Activated T-cell treated with anti-CD3 and anti-CD28 coated beads for 1 hour (primary cell): ENCODE results near the gene KIAA0040.

Source experiments
- DNase-seq: peaks from one replicate; pipeline ENCODE4 v3.0.0-alpha.2; 2020; ENCODE audit warnings: low read depth

KIAA0040 gene

DNA sequence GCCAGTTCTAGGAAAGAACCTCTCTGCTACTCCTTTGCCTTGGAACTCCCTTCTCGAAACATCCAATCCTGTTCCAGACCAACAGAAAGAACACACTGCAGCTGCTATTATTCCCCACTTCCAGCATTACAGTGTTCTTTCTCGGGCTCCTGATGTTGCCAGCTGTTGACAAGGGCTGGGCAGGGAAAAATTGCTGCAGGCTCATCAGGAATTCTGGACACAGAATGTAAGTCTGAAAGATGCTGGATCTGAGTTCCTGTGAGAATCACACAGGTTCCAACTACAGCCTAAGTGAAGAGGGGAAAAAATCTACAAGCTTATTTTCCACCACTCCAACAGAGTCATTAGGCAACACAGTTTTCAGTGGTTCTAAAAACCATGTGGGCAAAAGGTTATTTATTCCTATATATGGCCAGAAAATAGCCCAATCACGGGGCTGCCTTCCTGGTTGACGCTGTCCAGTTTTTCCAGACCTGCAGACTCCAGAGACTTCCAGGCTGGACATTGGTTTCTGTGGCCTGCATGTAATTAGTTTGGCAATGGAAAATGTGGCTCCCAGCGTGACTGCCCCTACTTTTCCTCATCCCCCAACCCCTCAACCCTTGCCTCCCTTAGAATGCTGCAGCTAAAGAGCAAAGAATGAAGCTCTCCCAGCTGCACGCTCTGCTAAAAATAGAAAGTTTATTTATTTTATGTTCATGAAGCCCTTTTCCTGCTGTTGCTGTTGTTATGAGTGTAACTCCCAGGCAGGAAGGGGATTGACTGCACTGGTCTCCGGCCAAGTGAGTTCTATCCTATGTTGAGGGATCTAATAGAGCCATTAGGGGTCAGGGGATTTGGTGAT lies 8.3 kb upstream of the KIAA0040 start:
- no peak for DNase-seq

DNA sequence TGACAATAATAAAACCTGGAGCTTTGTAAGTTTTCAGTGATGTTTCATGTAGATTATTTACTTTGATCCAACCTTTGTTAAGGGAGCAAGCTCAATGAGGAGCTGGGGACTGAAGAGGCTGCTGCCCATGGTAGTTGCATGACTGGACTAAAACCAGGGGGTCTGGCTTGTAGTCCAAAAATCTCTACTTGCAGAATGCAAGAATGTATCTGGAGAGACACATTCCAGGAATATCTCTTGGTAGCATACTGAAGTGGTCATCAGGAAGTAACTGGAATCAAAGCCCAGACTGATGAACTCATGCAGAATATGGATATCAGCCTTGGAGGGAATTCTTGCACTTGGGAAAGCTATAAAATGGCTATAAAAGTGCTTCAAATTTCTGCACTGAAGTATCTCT lies 5.8 kb upstream of the KIAA0040 start:
- DNase-seq: no peak

DNA sequence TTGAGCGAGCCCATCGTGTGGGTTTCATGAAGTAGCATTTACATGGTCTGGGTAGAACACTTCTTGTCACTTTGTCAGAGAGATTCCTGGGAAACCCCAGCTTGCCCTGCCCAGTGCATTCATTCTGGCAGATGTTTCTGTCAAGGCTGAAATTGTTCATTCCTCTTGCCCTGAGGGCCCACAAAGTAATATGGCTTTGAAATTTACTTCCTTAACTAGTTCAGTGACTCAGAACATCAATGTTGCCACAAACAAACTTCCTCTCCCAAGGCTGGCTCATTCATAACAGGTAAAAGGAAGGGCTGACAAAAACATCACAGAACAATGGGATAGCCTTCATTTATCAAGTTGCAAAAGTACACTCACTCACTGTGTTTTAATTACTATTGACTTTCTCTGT lies 5.0 kb upstream of the KIAA0040 start:
- DNase-seq: no peak

DNA sequence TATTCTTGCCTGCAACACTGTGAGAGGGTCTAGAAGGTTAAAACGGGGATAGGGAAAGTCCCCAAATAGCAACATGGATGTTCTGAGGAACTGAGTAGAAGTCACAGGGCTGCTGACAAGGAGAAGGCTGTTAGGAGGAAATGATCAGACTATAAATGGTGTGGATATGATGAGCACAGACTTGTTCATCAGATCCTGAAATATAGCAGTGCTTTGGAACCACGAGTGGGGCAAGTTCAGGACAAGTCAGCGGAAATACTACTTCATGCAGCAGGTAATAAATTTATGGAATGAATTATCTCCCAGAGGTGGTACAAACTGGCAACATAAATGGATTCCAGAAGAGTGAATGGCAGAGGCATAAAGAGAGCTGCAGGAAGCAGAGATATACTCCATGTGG lies 3.2 kb upstream of the KIAA0040 start:
- DNase-seq: no peak

DNA sequence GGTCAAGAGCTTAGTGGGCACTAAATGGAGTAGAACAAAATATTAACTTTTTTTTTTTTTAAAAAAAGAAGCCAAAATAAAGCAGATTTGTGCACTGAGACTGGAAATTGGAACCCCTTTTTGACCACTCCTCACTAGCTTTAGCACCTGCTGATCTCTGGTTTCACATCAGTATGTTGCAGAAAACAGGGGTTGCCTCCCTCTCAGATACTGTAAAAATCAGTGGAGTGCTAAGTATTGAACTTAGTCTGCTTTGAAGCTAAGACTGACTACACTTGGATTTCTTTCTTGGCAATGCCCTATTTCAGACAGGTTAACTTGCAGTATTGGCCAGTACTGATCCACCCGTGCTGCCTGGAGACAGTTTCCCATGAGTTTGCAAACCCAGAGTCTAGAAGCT lies 2.7 kb upstream of the KIAA0040 start:
- no peak for DNase-seq

- no peak for DNase-seq
Observed at GRCh38 chr1:175193527-175193910, 943 bp upstream of the KIAA0040 start.

- DNase-seq: peak; percentile 19
Observed at GRCh38 chr1:175192111-175192629, 406 bp downstream of the KIAA0040 start.

DNA sequence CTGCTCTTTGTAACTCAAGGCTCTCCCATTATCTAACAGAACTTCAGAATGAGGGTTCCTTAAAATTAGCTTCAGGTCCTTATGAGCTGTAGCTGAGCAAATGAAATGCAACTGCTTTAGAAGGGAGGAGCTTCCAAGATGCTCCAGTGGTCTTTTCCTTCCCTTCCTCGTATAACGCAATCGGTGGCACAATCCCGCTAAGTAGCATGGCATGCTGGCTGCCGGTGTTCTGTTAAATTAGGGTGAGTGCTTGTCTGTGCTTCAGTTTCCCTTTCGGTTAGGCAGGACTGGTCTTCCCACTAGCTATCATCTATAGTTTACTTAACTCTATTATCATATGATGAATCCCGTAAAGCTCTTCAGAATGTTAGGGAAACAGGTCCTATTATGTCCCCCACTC lies 917 bp downstream of the KIAA0040 start:
- no peak for DNase-seq

- DNase-seq: peak; percentile 44
Observed at GRCh38 chr1:175188936-175189335, 3.6 kb downstream of the KIAA0040 start.

GRCh38 chr1:175186433-175187160 lies 6.0 kb downstream of the KIAA0040 start:
- DNase-seq: no peak

- no peak for DNase-seq
Observed at GRCh38 chr1:175185903-175186302, 6.7 kb downstream of the KIAA0040 start.

GRCh38 chr1:175183586-175183985 lies 9.0 kb downstream of the KIAA0040 start:
- no peak for DNase-seq

DNA sequence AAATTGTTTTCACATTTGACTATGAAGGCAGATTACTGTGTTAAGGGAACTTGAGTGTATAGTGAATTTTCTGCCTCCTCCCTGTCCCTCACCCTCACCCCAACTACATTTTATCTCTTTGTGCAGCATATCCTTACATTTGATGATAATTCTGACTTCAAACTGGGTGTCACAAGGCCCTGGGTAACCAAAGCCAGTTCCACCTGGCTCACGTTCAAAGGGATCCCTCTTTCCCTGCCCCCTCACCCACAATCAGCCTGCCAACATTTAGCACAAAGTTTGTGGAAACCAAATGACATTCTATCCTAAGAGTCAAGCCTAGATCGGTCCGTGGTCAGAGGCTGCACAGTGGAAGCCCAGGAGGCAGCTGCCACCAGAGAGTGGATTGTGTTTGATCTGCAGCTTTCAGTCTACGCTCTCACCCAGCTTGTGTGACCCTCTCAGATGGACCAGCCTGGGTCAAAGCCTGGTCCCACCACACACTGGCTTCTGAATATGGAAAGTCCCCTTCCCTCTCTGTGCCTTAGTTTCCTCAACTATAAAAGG lies 10.3 kb downstream of the KIAA0040 start:
- no peak for DNase-seq

DNA sequence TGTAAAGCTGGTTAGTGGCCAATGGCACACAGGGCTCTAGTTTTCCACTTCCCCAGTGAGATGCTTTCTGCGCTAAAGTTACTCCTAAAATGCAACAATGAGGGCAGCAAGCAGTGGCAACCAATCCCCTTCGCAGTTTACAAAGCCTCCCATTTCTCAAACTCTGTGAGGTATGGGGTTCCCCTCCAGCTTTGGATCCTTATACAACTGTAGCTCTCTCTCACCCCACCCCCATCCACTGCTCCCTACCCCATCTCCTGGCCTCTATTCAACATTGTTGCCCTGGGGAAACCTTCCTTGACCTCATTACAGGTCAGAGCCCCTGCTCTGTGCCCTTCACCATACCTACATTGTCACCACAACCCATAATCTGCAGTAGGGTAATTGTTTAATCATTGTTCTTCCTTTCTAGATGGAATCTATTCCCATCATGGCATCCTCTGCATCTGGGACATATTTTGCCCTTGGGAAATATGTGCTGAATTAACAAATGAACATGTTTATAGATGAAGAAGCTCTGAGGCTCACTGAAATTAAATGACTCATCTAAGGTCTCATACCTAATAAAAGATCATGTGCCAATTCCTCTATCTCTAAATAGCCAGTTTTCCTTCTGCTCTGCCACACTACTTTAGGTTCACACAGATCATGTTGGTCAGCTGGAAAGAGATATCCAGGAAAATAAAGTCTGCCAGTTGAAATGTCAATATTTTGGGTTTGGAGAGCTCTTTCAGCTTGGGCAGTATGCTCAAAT lies 12.6 kb downstream of the KIAA0040 start:
- DNase-seq: no peak

GRCh38 chr1:175178456-175178855 lies 14.1 kb downstream of the KIAA0040 start:
- DNase-seq: no peak

DNA sequence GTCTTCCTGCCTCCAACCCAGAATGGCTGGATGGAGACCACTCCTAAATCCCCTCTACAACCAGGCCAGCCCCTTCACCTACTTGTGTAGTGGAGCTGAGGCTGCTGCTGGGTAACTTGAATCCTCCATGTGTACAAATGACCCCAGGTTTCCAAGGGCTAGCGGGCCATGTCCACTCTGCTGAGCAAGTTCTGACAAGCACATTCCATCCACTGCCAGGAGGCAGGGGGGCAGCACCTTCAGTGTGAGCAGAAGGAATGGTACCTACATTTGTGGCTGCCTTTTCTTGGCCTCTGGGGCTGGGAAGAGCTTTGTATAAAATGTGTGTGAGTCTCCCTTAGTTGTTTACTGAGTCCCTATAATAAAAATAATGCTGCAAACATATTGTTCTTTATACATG lies 14.5 kb downstream of the KIAA0040 start:
- DNase-seq: no peak

- DNase-seq: no peak
Observed at GRCh38 chr1:175176246-175176645, 16.3 kb downstream of the KIAA0040 start.

- no peak for DNase-seq
Observed at GRCh38 chr1:175174309-175175102, 18.1 kb downstream of the KIAA0040 start.

DNA sequence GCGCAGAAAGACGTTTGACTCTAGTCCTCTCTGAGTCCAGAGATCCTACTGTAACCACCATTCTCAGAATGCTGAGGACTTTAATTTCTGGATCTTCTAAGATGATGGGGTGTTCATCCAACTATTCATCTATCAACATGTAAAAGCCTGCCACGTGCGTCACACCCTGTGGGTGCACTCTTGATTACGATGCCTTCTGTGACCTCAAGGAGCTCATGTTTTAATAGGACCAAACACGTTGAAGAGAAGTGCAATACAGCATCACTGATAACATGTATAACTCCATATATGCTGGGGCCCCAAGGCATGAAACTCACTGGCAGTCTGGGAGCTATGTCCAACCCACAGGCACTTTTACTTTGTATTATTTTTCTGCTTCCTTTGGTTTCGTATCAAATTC lies 19.0 kb downstream of the KIAA0040 start:
- DNase-seq: no peak

DNA sequence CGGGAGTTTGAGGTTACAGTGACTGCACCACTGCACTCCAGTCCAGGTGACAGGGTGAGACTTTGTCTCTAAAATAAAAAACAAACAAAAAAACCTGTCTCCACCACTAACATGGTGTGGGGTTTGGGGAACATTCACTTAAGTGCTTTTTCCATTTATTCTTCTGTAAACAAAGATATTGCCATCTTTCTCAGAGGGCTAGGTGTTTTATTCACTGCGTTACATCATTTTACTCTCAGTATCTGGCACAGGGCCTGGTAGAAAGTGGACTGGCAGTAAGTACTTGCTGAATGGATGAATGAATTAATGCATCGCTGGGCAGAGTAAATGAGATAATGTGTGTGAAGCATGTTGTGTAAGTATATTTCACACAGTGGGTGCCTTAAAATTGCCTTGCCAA lies 20.1 kb downstream of the KIAA0040 start:
- DNase-seq: no peak
